Esophagus squamous epithelium (tissue), 5 donors: ENCODE results near the gene ANKRD44. TPM values are rescaled to one million over a fixed set of nuclear protein-coding genes. Genes with fewer than 3 reads are reported as not detected.

Experiments
- DNase-seq: peaks from one replicate; lab custom pipeline; 2025; lab: John Stamatoyannopoulos, UW
- H3K27ac ChIP-seq, 4 donors: fragments of 200-600 bp; sonication (generic); one replicate each; pipeline ENCODE4 v1.5.1; 2016 to 2019; ENCODE audit warnings: mild to moderate bottlenecking in 1 of 4
- H3K27me3 ChIP-seq, 4 donors: fragments of 200-600 bp; sonication (generic); 1 replicate in 3 of 4; 2 replicates in 1 of 4; pipeline versions ENCODE4 v1.5.1 to v1.6.0; 2017 to 2021; ENCODE audit warnings: antibody characterized with exemption in 1 of 4
- H3K36me3 ChIP-seq, 3 donors: fragments of 200-600 bp; sonication (generic); one replicate each; pipeline ENCODE4 v1.5.1; 2016 to 2019
- H3K4me1 ChIP-seq, 3 donors: fragments of 200-600 bp; sonication (generic); one replicate each; pipeline ENCODE4 v1.5.1; 2017 to 2019
- H3K4me3 ChIP-seq, 4 donors: fragments of 200-600 bp; sonication (generic); 1 replicate in 3 of 4; 2 replicates in 1 of 4; pipeline ENCODE4 v1.5.1; 2016 to 2019; ENCODE audit warnings: mild to moderate bottlenecking in 2 of 4, moderate library complexity in 1 of 4
- H3K9me3 ChIP-seq, 3 donors: fragments of 200-600 bp; sonication (generic); one replicate each; pipeline ENCODE4 v1.5.1; 2016 to 2019
- POLR2A ChIP-seq, 4 donors: fragments of 450-650 bp; IDR thresholded peaks; one replicate each; pipeline ENCODE4 v1.6.1; 2017; ENCODE audit warnings: antibody characterized with exemption in 4 of 4, mild to moderate bottlenecking in 4 of 4, moderate library complexity in 3 of 4
- WGBS, 2 donors: methylation state at CpG; one replicate each; pipeline ENCODE4 v1.1.5; 2018; 5-methylcytosine and 5-hydroxymethylcytosine counted together
- intact Hi-C: fragments of 100-400 bp; cut with DNase I; formaldehyde crosslinking; loops from one replicate; pipeline ENCODE4 v1.15.0; 2022
- total RNA-seq, 4 donors: library from RNA; depleted of rRNA; stranded (reverse); fragments of >200 nt; gene quantifications; one replicate each; pipeline ENCODE4 v1.1.0, GENCODE V29; 2016
- TF ChIP-seq, protein P1 (sequence below), 6 experiments: fragments of 450-650 bp in 4 of 6; fragments of 200-600 bp in 2 of 6; sonication (generic) in 2 of 6; IDR thresholded peaks; one replicate each; pipeline ENCODE4 v1.5.1; 2016 to 2019; ENCODE audit warnings: antibody characterized with exemption in 6 of 6, mild to moderate bottlenecking in 4 of 6, moderate library complexity in 4 of 6
- donor health status: DM: yes; HTN: yes; CAD: no.

ANKRD44 gene
- total RNA-seq, 4 donors from 2014 or later = 4.5 to 54.0 (median 11.4) TPM

DNA sequence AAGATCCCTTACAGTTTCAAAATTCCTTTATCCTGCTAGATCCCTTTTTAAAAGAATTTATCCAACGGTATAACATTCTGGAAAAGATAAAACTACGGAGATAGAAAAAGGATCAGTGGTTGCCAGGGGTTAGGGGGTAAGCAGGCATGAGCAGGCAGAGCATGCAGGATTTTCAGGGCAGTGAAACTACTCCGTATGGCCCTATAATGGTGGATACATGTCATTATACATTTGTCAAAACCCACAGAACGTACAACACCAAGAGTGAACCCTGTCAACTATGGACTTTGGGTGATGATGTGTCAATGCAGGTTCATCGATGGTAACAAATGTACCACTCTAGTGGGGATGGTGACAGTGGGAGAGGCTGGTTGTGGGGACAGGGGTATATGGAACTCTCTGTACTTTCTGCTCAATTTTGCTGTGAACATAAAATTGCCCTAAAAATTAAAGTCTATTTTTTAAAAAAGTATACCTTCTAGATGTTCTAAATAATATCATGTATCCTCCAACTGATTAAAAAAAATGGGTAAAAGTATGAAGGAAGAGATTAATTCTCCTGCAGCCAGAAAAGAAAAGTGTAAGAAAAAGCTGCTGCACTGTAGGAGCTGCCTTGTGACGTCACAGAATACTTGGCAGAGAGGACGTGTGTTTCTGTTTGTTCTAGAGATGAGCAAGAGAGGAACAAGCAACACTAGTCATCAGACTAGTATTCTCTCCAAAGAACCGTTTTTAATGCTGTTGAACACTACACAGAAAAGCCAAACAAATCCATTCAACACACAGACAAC, 23.6 kb downstream of the ANKRD44 start:
- H3K36me3 ChIP-seq = no peaks in the 10 kb centered on the region
- TF ChIP-seq, protein P1, sequence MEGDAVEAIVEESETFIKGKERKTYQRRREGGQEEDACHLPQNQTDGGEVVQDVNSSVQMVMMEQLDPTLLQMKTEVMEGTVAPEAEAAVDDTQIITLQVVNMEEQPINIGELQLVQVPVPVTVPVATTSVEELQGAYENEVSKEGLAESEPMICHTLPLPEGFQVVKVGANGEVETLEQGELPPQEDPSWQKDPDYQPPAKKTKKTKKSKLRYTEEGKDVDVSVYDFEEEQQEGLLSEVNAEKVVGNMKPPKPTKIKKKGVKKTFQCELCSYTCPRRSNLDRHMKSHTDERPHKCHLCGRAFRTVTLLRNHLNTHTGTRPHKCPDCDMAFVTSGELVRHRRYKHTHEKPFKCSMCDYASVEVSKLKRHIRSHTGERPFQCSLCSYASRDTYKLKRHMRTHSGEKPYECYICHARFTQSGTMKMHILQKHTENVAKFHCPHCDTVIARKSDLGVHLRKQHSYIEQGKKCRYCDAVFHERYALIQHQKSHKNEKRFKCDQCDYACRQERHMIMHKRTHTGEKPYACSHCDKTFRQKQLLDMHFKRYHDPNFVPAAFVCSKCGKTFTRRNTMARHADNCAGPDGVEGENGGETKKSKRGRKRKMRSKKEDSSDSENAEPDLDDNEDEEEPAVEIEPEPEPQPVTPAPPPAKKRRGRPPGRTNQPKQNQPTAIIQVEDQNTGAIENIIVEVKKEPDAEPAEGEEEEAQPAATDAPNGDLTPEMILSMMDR (IDR thresholded peaks at IDR 0.05) = no peak
- TF ChIP-seq POLR2A (IDR thresholded peaks at IDR 0.05) = no peak
- H3K27ac ChIP-seq = peak overlapping the region in 3 of 4 donors; percentile 52 to 64 (median 53)
- peaks cover 0 to 11% (median 9%) of the 10 kb centered on the region in 3 donors for H3K4me1 ChIP-seq
- no peak for DNase-seq
- intact Hi-C loops = no loop called here
- H3K9me3 ChIP-seq = no peaks in the 10 kb centered on the region
- H3K4me3 ChIP-seq = no peak overlapping the region
- WGBS, 2 donors = 47 to 55% methylated on average over 8 of the region's 8 CpGs
- H3K27me3 ChIP-seq = no peaks in the 10 kb centered on the region

DNA sequence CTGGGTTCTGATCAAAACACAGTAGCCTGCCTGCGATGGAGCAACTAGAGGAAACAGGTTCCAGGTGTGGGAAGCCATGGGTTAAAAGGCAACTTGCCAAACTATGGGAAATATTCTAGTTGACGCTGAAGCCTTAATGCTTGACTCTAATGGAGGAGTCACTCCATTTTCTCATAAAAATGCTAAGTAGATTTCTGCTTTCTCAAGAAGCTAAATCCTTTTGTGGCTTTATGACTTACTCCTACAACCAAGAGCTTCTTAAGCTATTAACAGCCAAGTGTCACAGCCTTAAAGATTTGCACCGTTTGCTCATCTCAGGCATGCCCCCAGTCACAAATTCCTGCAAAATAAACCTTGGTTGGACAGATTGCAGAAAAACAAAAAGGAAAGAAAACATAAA, 25.2 kb downstream of the ANKRD44 start:
- H3K4me1 ChIP-seq = peaks cover 0 to 17% (median 9%) of the 10 kb centered on the region in 3 donors
- no peaks in the 10 kb centered on the region for H3K36me3 ChIP-seq
- no peak overlapping the region for H3K27ac ChIP-seq
- H3K4me3 ChIP-seq = no peak overlapping the region
- intact Hi-C loops = no loop called here
- DNase-seq = no peak
- TF ChIP-seq, protein P1 (IDR thresholded peaks at IDR 0.05) = no peak
- TF ChIP-seq POLR2A (IDR thresholded peaks at IDR 0.05) = no peak
- no peaks in the 10 kb centered on the region for H3K9me3 ChIP-seq
- H3K27me3 ChIP-seq = no peaks in the 10 kb centered on the region
- WGBS, 2 donors = 83 to 97% methylated on average over 3 of the region's 3 CpGs

DNA sequence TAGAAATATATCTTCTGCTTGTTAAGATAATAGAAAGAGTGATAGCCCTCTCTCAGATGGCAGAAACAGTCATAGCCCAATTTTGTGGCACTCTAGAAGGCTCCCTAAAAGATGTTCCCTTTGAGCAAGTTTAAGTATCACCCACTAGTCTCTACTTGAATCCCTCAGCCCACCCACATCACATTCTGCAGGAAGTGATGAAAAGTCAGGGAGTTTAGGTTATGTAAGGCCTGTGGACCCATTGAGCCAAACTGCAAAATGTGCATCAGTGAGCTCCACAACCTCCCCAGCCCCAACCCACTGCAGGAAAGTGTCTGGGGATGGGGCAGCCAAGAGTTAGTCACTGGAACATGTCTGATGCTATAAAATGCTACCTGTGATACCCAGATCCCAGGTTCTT, 25.6 kb downstream of the ANKRD44 start:
- DNase-seq = no peak
- H3K36me3 ChIP-seq = no peaks in the 10 kb centered on the region
- no peak overlapping the region for H3K4me3 ChIP-seq
- H3K27me3 ChIP-seq = no peaks in the 10 kb centered on the region
- no peaks in the 10 kb centered on the region for H3K9me3 ChIP-seq
- TF ChIP-seq, protein P1 (IDR thresholded peaks at IDR 0.05) = no peak
- TF ChIP-seq POLR2A (IDR thresholded peaks at IDR 0.05) = no peak
- intact Hi-C loops = no loop called here
- H3K4me1 ChIP-seq = peaks cover 0 to 20% (median 9%) of the 10 kb centered on the region in 3 donors
- H3K27ac ChIP-seq = no peak overlapping the region

DNA sequence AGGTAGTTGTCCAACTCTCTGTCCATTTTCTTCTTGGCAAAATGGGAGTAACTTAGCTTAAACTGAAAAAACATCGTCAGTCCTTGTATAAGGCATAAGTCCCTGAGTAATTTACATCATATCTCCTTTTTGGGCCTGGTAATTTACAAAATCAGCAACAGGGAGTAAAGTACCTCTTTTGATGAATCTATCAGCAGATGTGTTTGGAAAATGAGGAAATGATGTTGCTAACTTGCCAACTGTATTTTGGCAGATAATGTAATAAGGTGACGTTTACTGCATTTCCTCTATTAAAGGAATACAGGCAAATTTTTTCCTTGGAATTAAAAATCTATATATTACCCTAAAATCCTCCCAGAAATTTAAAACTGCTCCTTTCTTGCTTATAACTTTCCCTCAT, 29.2 kb downstream of the ANKRD44 start:
- Histone ChIP-seq H3K36me3 (no peaks in the 10 kb centered on the region), H3K9me3 (no peaks in the 10 kb centered on the region), H3K27ac (no peak overlapping the region), H3K4me1 (peaks cover 0 to 12% (median 0%) of the 10 kb centered on the region in 3 donors), H3K27me3 (no peaks in the 10 kb centered on the region), H3K4me3 (no peak overlapping the region)
- 53 to 67% methylated on average over 2 of the region's 2 CpGs for WGBS, 2 donors
- intact Hi-C loops = no loop called here
- no peak for TF ChIP-seq POLR2A (IDR thresholded peaks at IDR 0.05)
- no peak for DNase-seq

DNA sequence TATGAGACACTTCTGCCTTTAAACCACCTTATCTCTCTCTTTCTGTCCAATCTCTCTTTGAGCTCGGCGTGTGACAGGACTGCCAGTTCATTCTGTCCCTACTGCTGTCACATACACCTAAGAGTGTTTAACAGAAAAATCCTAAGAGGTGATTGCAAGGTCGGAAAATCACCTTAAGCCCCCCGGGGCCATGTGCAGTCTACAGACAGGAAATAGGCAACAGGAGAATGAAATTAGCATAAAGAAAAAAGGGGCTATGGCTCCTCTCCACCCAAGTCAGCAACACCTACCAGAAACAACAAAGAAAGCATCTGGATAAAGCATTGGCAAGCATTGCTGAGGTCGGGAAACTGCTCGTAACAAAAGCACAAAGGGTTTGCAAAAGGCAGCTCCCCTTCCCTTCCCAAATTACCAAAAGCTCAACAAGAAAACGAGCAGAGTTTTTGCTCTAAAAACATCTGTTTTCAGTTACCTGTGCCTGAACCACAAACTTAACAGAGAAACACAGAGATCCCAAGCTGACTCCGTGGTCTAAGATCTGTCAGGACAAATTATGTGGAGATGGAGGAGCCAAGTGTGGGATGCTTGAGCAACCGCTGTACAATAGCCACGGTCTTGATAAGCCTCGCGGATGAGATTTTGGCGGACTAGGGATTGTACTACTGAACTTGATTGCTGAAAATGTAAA, 30.4 kb downstream of the ANKRD44 start:
- DNase-seq = no peak
- Histone ChIP-seq H3K27ac (no peak overlapping the region), H3K9me3 (no peaks in the 10 kb centered on the region), H3K36me3 (no peaks in the 10 kb centered on the region), H3K4me1 (peaks cover 0 to 12% (median 0%) of the 10 kb centered on the region in 3 donors), H3K4me3 (no peak overlapping the region), H3K27me3 (no peaks in the 10 kb centered on the region)
- 71 to 81% methylated on average over 13 of the region's 13 CpGs for WGBS, 2 donors
- TF ChIP-seq POLR2A (IDR thresholded peaks at IDR 0.05) = no peak
- TF ChIP-seq, protein P1 (IDR thresholded peaks at IDR 0.05) = no peak
- intact Hi-C loops = no loop called here
